ENCODE results near the gene GLDC. TPM values are rescaled to one million over a fixed set of nuclear protein-coding genes. Genes with fewer than 3 reads are reported as not detected.
A peak's percentile ranks its signal among the peaks of the same experiment; 100 is the strongest.
"Not testable (repeated sequence)": the region's sequence is repeated elsewhere in the genome, so short reads cannot be mapped to it uniquely, and the experiment has no call there.

GLDC gene
- total RNA-seq, 2 experiments from 2014 or later = 0.50 to 0.69 TPM

- H3K27ac Mint-ChIP-seq = no peak overlapping the region
- ChIA-PET CTCF (no interaction called here), POLR2A (no interaction called here)
- peaks cover 3% of the 10 kb centered on the region for H3K4me1 Mint-ChIP-seq
- no peaks in the 10 kb centered on the region for H3K36me3 Mint-ChIP-seq (ENCODE audit: low read depth)
- DNase-seq = no peak
- no peak overlapping the region for H3K4me3 Mint-ChIP-seq
- no peaks in the 10 kb centered on the region for H3K9me3 Mint-ChIP-seq
- H3K27me3 Mint-ChIP-seq = peaks cover 11% of the 10 kb centered on the region
Measured at GRCh38 chr9:6656614-6657300, 11.2 kb upstream of the GLDC start.

GRCh38 chr9:6655036-6655435 lies 9.5 kb upstream of the GLDC start:
- Mint-ChIP-seq H3K9me3 (no peaks in the 10 kb centered on the region), H3K27ac (no peak overlapping the region), H3K36me3 (ENCODE audit: low read depth) (no peaks in the 10 kb centered on the region), H3K4me3 (no peak overlapping the region), H3K27me3 (peaks cover 11% of the 10 kb centered on the region), H3K4me1 (peaks cover 3% of the 10 kb centered on the region)
- DNase-seq = no peak
- ChIA-PET CTCF (no interaction called here), POLR2A (no interaction called here)

- POLR2A ChIA-PET = no interaction called here
- peak overlapping the region; percentile 67 for H3K4me3 Mint-ChIP-seq
- H3K36me3 Mint-ChIP-seq (ENCODE audit: low read depth) = peaks cover 3% of the 10 kb centered on the region
- H3K4me1 Mint-ChIP-seq = peaks cover 20% of the 10 kb centered on the region
- peaks cover 60% of the 10 kb centered on the region for H3K27me3 Mint-ChIP-seq
- DNase-seq = no peak
- H3K27ac Mint-ChIP-seq = no peak overlapping the region
- H3K9me3 Mint-ChIP-seq = no peaks in the 10 kb centered on the region
- CTCF ChIA-PET = interaction anchor here (0.9 to 1.0 kb wide), 2 partner anchors 12 to 49 kb away, joined by 3 read pairs; no protein-coding TSS in a partner anchor
Measured at GRCh38 chr9:6646293-6646636, 736 bp upstream of the GLDC start.

GRCh38 chr9:6645105-6645354 lies 499 bp downstream of the GLDC start:
- Mint-ChIP-seq H3K4me3 (peak overlapping the region; percentile 53), H3K4me1 (peaks cover 20% of the 10 kb centered on the region), H3K27me3 (peaks cover 69% of the 10 kb centered on the region)
- DNase-seq; H3K27ac Mint-ChIP-seq; POLR2A ChIA-PET; H3K36me3 Mint-ChIP-seq (ENCODE audit: low read depth); H3K9me3 Mint-ChIP-seq: not testable (repeated sequence)
- CTCF ChIA-PET = interaction anchor here (0.5 kb wide), 1 partner anchor 9 kb away, joined by 4 read pairs; no protein-coding TSS in a partner anchor

- ChIA-PET CTCF (no interaction called here), POLR2A (no interaction called here)
- Mint-ChIP-seq H3K9me3 (no peaks in the 10 kb centered on the region), H3K27me3 (peaks cover 73% of the 10 kb centered on the region), H3K36me3 (ENCODE audit: low read depth) (peaks cover 3% of the 10 kb centered on the region), H3K4me1 (peaks cover 20% of the 10 kb centered on the region), H3K27ac (no peak overlapping the region), H3K4me3 (peak overlapping the region; percentile 53)
- DNase-seq = no peak
Measured at GRCh38 chr9:6644346-6645104, 1.0 kb downstream of the GLDC start.

GRCh38 chr9:6641961-6642360 lies 3.6 kb downstream of the GLDC start:
- DNase-seq = no peak
- H3K9me3 Mint-ChIP-seq = no peaks in the 10 kb centered on the region
- peaks cover 3% of the 10 kb centered on the region for H3K36me3 Mint-ChIP-seq (ENCODE audit: low read depth)
- ChIA-PET CTCF (interaction anchor here (0.8 kb wide), 1 partner anchor 29 kb away, joined by 6 read pairs; no protein-coding TSS in a partner anchor), POLR2A (no interaction called here)
- peaks cover 20% of the 10 kb centered on the region for H3K4me1 Mint-ChIP-seq
- H3K27ac Mint-ChIP-seq = no peak overlapping the region
- peaks cover 62% of the 10 kb centered on the region for H3K27me3 Mint-ChIP-seq
- H3K4me3 Mint-ChIP-seq = no peak overlapping the region

- Mint-ChIP-seq H3K27me3 (peaks cover 59% of the 10 kb centered on the region), H3K27ac (no peak overlapping the region), H3K4me1 (peaks cover 20% of the 10 kb centered on the region), H3K9me3 (no peaks in the 10 kb centered on the region), H3K36me3 (ENCODE audit: low read depth) (peaks cover 3% of the 10 kb centered on the region), H3K4me3 (no peak overlapping the region)
- POLR2A ChIA-PET = no interaction called here
- no peak for DNase-seq
- CTCF ChIA-PET = interaction anchor here (0.5 to 1.5 kb wide), 3 partner anchors 17 to 421 kb away, joined by 3 to 6 read pairs (median 3); no protein-coding TSS in a partner anchor
Measured at GRCh38 chr9:6641561-6641960, 4.0 kb downstream of the GLDC start.

- peaks cover 16% of the 10 kb centered on the region for H3K4me1 Mint-ChIP-seq
- no peak overlapping the region for H3K27ac Mint-ChIP-seq
- H3K4me3 Mint-ChIP-seq = no peak overlapping the region
- CTCF ChIA-PET = interaction anchor here (0.5 to 1.5 kb wide), 2 partner anchors 16 to 421 kb away, joined by 3 read pairs; no protein-coding TSS in a partner anchor
- peaks cover 3% of the 10 kb centered on the region for H3K36me3 Mint-ChIP-seq (ENCODE audit: low read depth)
- H3K27me3 Mint-ChIP-seq = peaks cover 55% of the 10 kb centered on the region
- H3K9me3 Mint-ChIP-seq = no peaks in the 10 kb centered on the region
- DNase-seq = no peak
- POLR2A ChIA-PET = no interaction called here
Measured at GRCh38 chr9:6641056-6641455, 4.5 kb downstream of the GLDC start.

GRCh38 chr9:6640268-6641051 lies 5.1 kb downstream of the GLDC start:
- Mint-ChIP-seq H3K36me3 (ENCODE audit: low read depth) (peaks cover 3% of the 10 kb centered on the region), H3K27me3 (peaks cover 50% of the 10 kb centered on the region), H3K4me1 (peaks cover 11% of the 10 kb centered on the region), H3K4me3 (no peak overlapping the region), H3K27ac (no peak overlapping the region), H3K9me3 (no peaks in the 10 kb centered on the region)
- ChIA-PET POLR2A (no interaction called here), CTCF (interaction anchor here (0.6 to 1.5 kb wide), 2 partner anchors 15 to 92 kb away, joined by 3 read pairs; no protein-coding TSS in a partner anchor)
- no peak for DNase-seq

- Mint-ChIP-seq H3K36me3 (ENCODE audit: low read depth) (peaks cover 2% of the 10 kb centered on the region), H3K4me1 (peaks cover 7% of the 10 kb centered on the region), H3K27me3 (peaks cover 50% of the 10 kb centered on the region), H3K4me3 (no peak overlapping the region), H3K9me3 (no peaks in the 10 kb centered on the region), H3K27ac (no peak overlapping the region)
- ChIA-PET CTCF (interaction anchor here (1.2 kb wide), 1 partner anchor 286 kb away, joined by 3 read pairs; no protein-coding TSS in a partner anchor), POLR2A (no interaction called here)
- no peak for DNase-seq
Measured at GRCh38 chr9:6639622-6640021, 5.9 kb downstream of the GLDC start.

- Mint-ChIP-seq H3K27me3 (peaks cover 9% of the 10 kb centered on the region), H3K4me1 (peaks cover 9% of the 10 kb centered on the region), H3K4me3 (no peak overlapping the region), H3K36me3 (ENCODE audit: low read depth) (no peaks in the 10 kb centered on the region), H3K27ac (no peak overlapping the region), H3K9me3 (no peaks in the 10 kb centered on the region)
- ChIA-PET CTCF (interaction anchor here (0.7 to 1.1 kb wide), 2 partner anchors 9 to 12 kb away, joined by 3 to 6 read pairs; partner anchors contain the start of gene GLDC), POLR2A (no interaction called here)
- no peak for DNase-seq
Measured at GRCh38 chr9:6634444-6634843, 11.1 kb downstream of the GLDC start.

GRCh38 chr9:6633378-6633777 lies 12.2 kb downstream of the GLDC start:
- H3K9me3 Mint-ChIP-seq = no peaks in the 10 kb centered on the region
- DNase-seq = no peak
- H3K36me3 Mint-ChIP-seq (ENCODE audit: low read depth) = no peaks in the 10 kb centered on the region
- no peak overlapping the region for H3K4me3 Mint-ChIP-seq
- POLR2A ChIA-PET = no interaction called here
- no peak overlapping the region for H3K27ac Mint-ChIP-seq
- H3K27me3 Mint-ChIP-seq = peaks cover 8% of the 10 kb centered on the region
- peaks cover 9% of the 10 kb centered on the region for H3K4me1 Mint-ChIP-seq
- CTCF ChIA-PET = no interaction called here
